ENCODE measurements around the gene EPB42.
A peak's percentile ranks its signal among the peaks of the same experiment; 100 is the strongest.
"Not testable (repeated sequence)": the region's sequence is repeated elsewhere in the genome, so short reads cannot be mapped to it uniquely, and the experiment has no call there.

The EPB42 gene

GRCh38 chr15:43241100-43241499, 20.3 kb upstream of the EPB42 start:
- DNase-seq (ENCODE audit: low read depth): no peak

DNA sequence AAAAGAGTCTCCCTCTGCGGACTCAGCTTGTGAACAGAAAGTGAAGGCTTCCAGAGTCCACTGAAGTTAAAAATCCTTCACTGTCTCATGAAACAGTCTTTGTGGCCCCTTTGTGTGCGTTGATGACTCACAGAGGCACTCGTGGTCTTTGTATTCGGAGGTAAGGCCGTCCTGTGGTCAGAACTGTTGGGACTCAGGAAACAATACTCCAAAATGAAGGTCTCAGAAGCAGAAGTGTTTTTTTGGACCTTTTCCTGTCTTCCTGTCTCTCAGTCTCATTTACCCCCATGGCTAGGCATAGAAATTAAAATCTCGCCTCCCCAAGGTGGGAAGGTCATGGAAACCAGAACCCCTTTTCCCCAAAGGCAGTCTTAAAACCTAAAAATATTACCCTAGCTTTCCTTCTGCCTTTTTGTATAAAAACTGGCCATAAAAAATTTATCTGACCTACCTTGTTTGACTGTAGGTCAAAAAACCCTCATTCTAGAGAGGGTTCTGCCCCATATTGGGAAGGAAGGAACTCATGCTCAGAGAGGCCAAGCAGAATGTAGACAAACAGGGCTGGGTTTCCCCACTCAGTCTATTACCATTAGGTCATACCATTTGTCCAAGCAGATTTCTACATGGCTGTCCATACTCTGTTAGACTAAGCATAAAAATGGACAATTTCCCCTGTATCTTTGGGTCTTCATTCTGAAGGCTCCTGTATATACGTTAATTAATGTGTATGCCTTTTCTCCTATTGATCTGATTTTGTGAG, 19.1 kb upstream of the EPB42 start:
- DNase-seq (ENCODE audit: low read depth): no peak

DNA sequence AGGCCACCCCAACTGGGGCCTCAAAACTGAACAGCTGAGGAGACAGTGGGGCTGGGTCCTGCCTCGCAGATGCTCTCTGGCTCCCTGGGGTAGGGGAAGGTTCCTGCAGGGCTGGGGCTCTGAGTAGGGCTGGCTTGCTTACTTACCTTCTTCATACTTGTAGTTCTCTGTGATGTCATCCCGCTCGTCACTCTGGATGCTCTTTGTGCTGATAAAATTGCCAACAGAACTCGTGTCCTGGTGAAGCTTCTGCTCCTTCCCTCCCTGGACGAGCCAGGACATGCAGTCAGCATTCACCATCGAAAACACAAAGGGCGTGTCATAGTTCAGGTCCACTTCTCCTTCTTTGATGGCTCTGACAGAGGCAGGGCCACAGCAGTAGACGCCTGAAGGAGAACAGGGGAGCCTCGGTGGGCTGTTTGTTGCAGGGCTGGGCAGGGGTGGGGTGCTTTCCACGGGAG, 17.9 kb upstream of the EPB42 start:
- no peak for DNase-seq (ENCODE audit: low read depth)

DNA sequence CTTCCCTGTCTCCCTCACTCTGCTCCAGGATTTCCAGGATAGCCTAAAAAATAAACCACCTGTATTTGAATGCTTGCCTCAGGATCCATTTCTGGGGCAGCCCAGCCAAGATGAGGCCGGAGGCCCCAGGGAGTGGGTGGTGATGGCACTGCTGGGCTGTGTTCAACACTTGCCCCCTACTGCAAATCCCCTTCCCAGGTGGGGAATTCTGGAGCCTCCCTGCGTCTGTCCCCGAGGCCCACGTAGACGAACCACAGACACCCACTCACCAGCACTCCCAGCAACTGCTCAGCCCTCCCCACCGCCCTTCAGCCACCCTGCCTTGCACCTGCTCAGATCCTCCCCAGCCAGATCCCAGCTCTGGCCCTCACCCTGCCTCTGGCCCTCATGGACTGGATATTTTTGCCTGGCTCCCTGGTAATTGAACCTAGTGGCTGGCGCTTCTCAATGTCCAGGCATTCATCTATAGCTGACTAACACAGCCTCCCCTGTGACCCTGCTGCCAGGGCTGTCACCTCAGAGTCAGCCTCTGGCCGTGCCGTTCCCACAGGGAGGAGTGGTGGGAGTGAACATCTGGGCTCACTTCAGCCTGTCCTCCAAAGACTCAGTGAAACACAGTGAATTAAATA, 17.1 kb upstream of the EPB42 start:
- no peak for DNase-seq (ENCODE audit: low read depth)

- no peak for DNase-seq (ENCODE audit: low read depth)
These were observed 14.7 kb upstream of the EPB42 start for GRCh38 chr15:43235536-43235935.

- no peak for DNase-seq (ENCODE audit: low read depth)
These were observed 11.6 kb upstream of the EPB42 start for GRCh38 chr15:43232289-43232874.

GRCh38 chr15:43230640-43231115, 9.9 kb upstream of the EPB42 start:
- DNase-seq (ENCODE audit: low read depth): no peak

DNA sequence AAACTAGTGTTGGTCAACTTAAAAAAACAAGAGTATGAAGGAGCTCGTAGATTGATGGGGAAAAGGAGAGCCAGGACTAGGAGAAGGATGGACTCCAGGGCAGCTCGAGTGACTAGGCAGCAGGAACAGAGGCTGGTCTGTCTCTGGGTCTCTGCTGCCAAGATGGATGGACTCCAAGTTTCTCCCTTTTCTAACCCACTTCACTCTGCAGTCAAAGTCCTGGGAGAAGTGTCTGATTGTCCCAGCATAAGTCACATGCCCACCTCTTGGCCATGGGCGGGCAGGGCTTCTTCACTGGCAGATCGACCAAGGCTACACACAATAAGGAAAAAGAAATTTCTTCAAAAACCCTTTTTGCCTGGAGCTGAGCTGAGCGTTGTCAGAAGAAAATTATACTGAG, 9.2 kb upstream of the EPB42 start:
- DNase-seq (ENCODE audit: low read depth): no peak

DNA sequence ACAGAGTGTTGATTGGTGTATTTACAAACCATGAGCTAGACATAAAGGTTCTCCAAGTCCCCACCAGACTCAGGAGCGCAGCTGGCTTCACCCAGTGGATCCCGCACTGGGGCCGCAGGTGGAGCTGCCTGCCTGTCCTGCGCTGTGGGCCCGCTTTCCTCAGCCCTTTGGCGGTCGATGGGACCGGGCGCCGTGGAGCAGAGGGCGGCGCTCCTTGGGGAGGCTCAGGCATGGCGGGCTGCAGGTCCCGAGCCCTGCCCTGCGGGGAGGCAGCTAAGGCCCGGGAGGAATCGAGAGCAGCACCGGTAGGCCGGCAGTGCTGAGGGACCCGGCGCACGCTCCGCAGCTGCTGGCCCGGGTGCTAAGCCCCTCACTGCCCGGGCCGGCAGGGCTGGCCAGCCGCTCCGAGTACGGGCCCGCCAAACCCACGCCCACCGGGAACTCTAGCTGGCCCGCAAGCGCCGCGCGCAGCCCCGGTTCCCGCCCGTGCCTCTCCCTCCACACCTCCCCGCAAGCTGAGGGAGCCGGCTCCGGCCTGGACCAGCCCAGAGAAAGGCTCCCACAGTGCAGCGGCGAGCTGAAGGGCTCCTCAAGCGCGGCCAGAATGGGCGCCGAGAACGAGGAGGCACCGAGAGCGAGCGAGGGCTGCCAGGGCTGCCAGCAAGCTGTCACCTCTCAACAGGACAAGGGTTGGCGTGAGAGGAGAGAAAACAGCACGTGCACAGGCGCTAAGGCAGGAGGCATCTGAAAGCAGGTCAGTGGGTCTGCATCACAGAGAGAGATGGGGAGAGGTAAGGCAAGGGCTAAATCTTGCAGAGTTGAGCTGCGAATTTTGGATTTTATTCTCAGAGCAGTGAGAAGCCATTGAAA, 5.9 kb upstream of the EPB42 start:
- DNase-seq (ENCODE audit: low read depth): no peak

DNA sequence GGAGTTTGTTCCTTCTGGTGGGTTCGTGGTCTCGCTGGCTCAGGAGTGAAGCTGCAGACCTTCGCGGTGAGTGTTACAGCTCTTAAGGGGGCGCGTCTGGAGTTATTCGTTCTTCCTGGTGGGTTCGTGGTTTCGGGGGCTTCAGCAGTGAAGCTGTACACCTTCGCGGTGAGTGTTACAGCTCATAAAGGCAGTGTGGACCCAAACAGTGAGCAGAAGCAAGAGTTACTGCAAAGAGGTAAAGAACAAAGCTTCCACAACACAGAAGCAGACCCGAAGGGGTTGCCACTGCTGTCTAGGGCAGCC, 5.1 kb upstream of the EPB42 start:
- DNase-seq (ENCODE audit: low read depth): not testable (repeated sequence)

- DNase-seq (ENCODE audit: low read depth): peak; percentile 20
These were observed 4.6 kb upstream of the EPB42 start for GRCh38 chr15:43225201-43225949.

DNA sequence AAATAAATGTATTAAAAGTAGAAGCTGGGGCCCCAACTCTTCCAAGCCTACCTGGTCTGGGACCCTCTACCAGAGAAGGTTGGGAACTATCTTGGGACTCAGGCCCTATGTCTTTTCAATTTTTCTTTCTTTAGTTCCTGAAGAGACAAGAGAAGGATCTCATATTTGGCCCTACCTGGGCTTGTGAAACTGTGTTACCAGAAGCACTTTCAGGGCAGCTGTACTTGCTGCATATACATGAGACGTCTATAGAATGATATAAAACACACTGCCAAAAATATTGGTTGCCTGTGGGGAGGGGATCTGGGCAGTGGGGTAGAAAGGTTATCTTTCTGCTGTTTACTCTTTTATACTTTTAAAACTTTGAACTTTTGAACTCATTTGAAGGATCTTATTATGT, 604 bp upstream of the EPB42 start:
- DNase-seq (ENCODE audit: low read depth): no peak

GRCh38 chr15:43219929-43220928, 589 bp downstream of the EPB42 start:
- no peak for DNase-seq (ENCODE audit: low read depth)

DNA sequence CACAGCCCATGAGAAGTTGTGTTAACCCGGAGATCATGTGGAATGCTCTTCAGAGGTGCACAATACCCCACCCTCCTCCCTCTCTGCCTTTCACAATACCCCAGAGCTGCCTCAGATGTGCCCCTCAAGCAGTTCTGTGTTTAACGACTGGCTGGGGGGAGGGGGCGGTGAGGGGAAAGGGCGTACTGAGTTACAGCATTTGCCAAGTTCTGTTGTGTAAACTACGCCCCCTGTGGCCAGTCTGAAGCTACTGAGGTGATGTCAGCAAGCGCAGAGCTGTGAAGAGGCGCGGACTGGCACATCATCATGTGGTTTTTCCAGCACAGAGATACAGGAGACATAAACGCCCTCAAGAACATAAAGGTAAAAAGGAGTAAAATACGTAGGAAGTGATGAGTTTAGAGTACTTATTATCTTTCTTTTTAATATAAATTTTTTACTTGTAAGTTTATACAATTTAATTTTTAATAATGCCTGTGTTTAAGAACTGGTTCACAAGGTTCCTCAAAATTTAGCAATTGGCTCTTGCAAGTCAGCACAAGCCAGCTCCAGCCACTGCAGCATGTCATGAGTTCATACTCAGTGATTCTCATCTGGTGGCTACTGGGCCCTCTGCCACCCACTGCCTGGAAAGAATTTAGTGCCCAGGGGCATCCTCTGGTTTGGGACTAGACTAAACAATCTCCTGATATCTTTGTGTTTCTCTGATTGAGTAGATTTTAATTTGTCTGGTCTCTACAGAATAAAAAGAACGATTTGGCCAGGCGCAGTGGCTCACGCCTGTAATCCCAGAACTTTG, 1.7 kb downstream of the EPB42 start:
- DNase-seq (ENCODE audit: low read depth): no peak

GRCh38 chr15:43215961-43216360, 4.9 kb downstream of the EPB42 start:
- no peak for DNase-seq (ENCODE audit: low read depth)

GRCh38 chr15:43214592-43215295, 6.1 kb downstream of the EPB42 start:
- DNase-seq (ENCODE audit: low read depth): no peak

- DNase-seq (ENCODE audit: low read depth): no peak
These were observed 6.6 kb downstream of the EPB42 start for GRCh38 chr15:43214169-43214568.

DNA sequence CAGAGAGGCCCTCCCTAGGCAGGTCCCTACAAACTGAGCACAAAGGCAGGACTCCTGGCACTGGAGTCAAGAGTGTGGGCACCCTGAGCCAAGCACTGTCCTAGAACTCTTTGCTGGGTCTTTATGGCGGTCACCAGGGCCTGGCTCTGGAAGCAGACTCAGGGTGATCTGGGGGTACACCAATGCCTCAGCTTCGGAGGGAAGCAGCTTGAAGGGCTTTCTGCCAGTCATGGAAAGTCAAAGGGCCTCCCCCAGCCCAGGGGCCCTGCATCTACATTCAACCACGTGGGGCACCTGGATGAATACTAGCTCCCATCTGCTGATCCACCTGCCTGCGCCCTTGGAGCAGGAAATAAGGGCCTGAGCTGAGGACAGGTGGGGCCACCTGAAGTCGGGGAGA, 7.4 kb downstream of the EPB42 start:
- no peak for DNase-seq (ENCODE audit: low read depth)

DNA sequence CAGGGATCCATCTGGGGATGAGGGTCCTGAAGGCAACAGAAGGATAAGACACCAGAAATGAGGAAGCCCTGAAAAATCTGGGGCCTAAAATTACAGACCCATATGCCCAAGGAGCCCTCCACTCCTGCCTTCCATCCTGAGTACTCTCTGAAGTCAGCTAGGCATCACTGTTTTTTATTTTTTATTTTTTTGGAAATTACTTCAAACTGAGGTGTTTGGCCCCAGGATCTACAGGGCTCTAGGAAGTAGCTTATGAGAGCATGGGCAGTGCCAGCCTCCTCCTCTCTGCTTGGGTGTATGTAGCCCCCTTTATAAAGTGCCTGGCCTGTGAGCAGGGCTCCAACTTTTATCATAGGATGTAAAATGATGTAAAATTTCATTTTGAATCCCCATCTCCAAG, 7.9 kb downstream of the EPB42 start:
- no peak for DNase-seq (ENCODE audit: low read depth)
